Kasumi-1 (cell line): ENCODE data around the gene ASAP2.
"Not testable (repeated sequence)": the region's sequence is repeated elsewhere in the genome, so short reads cannot be mapped to it uniquely, and the experiment has no call there.

Experiments
- DNase-seq, 2 experiments: peaks; one replicate each; lab custom pipeline; 2025; lab: John Stamatoyannopoulos, UW

The ASAP2 gene

DNA sequence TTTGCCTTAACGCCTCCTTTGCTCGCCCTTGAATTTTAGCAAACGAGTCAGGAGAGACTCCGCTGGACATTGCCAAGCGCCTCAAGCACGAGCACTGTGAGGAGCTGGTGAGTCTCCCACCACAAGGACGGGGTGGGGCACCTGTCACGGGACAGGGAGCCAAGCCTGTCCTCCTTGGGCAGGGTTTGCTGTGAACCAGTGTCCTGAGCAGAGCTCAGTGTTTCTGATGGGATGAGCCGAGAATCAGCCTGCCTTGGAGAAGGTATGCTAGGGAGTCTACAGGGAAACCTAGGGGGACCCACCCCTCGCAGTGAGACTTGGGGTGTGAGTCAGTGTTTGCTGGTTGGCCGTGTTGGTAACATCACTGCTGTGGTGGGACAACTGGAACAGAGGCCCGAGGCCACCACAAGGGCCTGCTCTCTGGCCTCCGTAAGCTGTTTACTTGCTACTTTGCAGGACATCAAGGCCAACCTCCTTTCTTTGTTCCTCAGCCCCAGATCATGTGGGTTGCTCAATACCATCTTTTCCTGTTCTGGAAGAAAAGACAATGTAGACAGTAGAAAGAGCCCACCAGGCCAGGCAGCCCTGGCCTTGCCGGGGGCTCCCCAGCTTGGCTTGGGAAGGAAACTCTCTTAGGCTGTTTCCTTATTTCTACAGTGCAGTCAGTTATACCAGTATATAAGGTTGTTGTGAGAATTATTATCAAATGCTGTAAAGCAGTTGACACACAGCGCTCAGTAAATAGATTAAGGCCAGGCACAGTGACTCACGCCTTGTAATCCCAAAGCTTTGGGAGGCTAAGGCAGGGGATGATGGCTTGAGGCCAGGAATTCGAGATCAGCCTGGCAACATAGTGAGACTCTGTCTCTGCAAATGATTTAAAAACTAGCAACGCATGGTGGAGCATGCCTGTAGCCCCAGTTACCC lies 174.4 kb downstream of the ASAP2 start:
- DNase-seq, result peak; percentile 30 to 38

DNA sequence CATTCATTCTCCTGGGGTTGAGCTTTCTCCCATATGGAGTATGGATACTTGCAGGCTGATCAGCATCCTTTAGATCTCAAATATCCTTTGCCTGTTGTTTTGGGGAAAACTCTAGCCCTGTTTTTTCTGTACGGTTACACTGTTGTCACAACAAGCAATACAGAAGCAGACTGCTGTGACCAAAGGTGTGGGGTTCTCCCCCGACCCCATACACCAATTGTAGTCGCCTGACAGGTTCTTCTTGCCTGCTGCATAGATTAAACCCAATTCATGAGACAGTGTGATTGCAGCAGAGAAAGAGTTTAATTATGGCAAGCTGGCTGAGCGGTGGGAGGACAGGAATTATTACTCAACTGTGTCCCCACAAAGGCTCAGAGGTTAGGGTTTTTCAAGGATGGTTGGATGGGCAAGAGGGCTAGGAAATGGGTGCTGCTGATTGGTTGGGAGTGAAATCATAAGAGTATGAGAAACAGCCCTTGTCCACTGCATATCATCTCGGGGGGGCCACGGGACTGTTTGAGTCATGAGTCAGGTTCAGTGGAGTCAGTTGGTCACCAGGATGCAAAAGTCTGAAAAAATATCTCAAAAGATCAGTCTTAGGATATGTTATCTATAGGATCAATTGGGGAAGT lies 176.1 kb downstream of the ASAP2 start:
- no peak for DNase-seq

DNA sequence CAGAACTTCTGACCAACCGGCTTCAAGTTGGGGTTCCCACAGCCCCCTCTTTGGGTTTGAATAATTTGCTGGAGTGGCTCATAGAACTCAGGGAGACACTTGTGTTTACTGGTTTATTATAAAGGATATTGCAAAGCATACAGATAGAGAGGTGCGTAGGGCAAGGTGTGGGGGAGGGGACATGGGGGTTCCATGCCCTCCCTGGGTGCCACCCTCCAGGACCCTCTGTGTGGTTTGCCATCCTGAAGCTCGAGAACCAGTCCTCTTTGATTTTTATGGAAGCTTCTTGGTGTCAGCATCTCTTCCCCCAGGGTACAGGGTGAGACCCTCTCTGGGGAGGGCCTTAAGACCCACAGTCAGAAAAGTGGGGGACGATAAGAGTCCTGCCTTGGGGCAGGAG lies 177.9 kb downstream of the ASAP2 start:
- no peak for DNase-seq

DNA sequence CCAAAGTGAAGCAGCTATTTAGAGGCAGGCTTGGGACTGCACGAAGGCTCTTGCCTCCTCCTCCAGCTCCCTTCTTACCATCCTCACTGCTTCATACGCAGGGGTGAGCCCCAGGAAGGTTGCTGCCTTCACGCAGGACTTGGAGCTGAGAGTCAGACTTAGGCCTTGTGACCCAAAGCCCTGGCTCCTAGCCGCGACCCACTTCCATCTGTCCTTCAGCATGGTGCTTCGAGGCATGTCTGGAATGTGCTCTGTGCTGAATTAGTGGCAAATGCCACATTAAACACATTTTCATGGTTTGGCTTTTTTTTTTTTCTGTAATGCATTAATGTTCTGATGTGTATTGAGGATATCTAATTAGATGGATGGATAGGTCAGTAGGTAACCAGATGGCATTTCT lies 179.2 kb downstream of the ASAP2 start:
- no peak for DNase-seq

DNA sequence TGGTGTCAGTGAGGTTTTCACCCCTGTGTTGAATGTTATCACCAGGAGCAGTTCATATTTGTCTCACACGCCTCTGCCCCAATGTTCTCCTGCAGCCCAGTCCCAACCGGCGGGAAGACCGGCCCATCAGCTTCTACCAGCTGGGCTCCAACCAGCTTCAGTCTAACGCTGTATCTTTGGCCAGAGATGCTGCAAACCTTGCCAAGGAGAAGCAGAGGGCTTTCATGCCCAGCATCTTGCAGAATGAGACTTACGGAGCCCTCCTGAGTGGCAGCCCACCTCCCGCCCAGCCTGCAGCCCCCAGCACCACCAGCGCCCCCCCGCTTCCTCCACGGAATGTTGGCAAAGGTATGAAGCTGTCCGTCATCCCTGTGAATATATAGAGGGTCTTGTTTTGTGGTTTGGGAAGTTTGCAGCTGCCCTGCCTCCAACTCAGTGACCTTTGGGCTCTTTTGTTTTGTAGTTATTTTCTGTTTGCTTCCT lies 181.6 kb downstream of the ASAP2 start:
- no peak for DNase-seq

DNA sequence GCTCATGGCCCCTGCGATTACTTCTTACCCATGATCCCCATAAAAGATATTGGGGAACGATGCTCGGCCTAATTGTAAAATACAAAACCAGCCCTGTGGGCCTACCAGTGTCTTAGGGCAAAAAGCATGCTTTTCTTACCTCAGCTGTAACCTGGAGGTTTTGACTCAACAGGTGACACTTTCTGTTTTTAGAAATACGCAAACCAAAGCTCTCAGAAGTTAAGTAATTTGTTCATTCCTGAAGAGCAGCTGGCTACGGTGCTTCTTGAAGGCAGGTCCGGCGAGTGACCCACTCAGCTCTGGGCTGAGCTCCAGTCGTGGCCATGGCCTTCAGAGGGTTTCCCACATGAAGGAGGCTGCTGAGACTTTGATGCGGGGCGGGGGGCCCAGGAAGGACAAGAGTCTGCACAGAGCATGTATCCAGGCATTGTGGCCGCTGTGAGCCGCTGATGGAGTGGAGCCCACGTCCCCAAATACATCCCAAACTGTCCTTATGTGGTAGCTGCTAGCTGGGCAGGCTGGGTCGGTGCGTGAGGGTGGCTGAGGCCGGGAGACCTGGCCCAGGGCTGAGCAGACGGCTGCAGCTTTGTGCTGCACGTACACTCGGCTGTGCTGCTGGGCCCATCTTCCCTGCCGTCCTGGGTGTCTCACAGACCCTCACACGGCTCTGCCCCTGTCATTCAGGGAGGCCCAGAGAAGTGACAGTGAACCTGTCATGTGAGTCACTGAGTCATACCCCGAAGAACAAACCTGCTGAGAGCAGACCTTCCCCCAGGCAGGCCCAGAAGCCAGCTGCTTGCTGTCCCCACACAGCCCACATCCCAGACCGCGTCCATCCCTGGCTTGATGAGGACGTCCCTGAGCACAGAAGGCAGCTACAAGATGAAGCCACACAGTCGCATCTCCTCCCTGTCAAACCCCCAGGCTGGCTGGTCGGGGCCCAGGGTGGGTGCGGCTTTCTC lies 182.6 kb downstream of the ASAP2 start:
- DNase-seq, result no peak

DNA sequence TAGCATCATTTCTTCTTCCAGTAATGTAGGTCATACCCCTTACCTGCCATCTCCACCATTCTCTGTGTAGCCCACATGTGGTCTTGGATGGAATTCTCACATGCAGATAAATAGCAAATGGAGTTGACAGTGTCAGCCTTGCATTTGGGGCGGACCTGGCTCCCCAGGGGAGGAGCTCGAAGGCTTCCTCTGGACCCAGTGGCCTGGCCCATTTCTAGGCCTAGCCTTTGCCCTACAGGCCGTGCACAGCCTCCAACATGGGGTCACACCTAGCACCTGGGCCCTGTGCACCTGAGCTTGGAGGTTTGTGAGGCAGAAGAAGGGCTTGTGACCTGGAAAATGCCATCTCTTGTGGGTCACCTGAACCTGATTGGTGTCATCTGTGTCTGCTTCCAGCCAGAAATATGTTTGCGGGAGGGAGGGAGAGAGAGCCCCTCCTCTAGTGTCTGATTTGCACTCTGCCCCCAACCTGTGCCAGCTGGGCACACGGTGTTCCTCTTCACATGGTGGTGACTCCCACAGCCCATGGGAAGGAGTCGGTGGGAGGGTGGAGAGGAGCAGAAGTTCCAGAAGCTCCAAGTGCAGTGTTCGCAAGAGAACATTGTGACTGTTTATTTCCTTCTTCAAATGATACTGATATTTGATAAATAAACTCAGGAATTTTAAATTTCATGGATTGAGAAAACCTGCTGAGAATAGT lies 183.7 kb downstream of the ASAP2 start:
- no peak for DNase-seq

DNA sequence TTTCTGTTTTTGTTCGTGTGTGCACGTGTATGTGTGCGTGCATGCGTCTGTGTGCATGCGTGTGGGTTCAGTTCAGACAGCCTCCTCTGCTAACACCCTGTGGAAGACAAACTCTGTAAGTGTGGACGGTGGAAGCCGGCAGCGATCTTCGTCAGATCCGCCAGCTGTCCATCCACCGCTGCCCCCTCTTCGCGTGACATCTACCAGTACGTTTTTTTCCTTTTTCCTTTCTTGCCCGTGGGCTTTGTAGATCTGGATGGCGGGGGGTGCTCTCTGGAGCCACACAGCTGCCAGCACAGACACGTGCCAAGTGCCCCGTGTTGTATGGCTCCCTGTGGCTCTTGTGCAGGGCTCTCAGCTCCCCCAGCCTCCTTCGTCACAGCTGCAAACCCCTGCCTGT lies 184.4 kb downstream of the ASAP2 start:
- no peak for DNase-seq

DNA sequence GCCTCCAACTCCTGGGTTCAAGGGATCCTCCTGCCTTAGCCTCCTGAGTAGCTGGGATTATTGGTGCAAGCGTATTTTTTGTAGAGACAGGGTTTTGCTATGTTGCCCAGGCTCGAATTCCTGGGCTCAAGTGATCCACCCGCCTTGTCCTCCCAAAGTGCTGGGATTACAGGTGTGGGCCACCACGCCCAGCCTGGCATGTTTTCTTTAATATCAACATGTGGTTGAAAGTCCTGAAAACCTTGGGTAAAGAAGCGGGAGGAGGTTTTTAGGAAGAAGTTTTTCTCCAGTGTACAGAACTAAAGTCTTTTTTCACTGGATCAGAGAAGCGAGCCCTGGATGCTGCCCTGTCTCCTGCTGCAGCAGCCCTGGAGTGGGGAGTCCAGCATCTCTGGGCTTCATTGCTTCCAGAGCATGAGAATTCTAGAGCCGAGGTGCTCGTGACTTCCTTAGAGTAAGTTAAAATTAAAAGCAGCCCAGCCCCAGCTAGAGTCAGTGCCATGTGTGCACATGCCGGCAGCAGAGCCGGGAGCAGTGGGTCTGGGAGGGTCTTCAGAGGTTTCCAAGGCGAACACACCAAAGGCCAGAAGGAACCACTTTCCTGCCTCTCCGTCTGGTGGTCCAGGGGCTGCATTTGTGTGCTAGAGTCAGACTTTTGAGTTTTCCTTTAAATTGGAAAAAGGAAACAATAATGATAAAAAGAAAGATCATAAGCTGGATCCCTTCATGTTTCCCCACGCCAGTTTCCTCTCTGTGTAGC lies 185.5 kb downstream of the ASAP2 start:
- no peak for DNase-seq

DNA sequence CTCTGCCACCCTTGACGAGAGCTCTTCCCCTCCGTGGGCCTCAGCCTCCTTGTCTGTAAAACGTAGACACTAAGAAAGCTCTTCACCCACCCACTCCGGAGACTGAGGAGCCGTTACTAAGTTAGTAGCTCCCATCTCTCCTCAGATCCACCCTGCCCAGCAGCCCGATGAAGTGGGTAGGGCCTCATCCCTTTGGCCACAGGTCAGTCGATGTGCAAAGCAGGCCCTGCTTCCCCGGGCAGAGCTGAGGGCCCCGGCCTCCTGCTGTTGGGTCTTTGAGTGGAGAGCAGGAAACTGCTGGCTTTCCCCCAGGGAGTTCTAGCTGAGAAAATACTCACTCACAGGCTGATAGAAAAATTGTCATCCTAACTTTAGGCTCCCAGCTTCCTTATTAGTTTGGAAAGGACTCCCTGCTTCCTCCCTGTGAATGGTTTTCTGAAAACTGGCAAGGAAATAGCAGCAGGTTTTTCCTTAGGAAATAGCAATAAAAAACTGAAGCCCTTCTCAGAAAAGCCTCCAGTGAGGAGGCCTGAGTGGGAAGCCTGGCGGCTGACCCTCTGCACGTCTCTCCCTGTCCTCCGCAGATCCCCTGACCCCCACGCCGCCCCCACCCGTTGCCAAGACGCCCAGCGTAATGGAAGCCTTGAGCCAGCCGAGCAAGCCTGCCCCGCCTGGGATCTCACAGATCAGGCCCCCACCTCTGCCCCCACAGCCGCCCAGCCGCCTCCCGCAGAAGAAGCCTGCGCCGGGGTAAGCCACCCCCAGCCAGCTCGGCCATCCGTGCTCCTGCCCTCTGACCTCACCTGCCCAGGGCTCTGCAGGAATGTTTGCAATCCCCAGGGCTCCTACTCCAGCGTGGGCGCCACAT lies 186.5 kb downstream of the ASAP2 start:
- DNase-seq, result no peak

DNA sequence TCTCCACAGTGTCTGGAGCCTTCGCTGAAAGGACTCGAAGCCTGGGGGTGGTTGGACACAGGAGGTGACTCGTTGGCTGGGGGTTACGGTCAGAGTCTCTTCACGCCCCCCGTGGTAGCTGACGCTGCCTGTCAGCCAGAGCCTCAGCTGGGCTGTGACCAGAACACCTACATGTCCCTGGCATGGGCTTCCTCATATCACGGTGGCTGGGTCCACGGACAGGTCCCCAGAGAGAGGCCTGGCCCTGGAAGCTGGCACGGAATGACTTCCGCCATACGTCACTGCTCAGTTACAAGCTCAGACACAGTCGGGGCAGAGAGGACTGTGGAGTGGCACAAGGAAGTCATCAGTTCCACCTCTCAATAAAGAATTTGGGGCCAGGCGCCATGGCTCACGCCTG lies 188.2 kb downstream of the ASAP2 start:
- DNase-seq, result no peak

DNA sequence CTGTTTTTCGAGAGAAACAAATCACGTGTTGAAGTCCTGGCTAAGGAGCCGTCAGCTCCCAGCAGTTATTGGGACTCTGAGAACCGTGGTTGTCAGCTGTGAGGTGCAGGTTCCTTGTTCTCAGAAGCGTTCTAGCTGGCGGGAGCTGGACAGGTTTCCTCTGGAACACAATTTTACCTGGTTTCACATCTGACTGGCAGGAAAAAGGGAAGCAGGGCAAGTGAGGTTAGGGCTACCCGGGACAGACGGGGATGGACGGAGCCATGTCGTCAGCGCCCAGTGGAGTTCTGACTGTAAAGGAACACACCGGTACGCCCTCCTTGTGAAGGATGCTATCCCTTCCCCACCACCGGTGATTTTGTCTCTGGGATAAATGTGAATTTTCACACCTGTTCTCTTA lies 190.6 kb downstream of the ASAP2 start:
- no peak for DNase-seq

DNA sequence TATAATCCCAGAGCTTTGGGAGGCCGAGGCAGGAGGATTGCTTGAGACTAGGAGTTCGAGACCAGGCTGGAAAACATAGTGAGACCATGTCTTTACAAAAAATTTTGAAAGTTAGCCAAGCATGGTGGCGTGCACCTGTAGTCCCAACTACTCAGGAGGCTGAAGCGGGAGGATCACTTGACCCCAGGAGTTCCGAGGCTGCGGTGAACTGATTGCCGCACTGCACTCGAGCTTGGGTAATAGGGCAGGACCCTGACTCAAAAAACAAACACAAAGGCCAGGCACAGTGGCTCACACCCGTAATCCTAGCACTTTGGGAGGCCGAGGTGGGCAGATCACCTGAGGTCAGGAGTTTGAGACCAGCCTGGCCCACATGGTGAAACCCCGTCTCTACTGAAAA lies 191.6 kb downstream of the ASAP2 start:
- not testable (repeated sequence) for DNase-seq

DNA sequence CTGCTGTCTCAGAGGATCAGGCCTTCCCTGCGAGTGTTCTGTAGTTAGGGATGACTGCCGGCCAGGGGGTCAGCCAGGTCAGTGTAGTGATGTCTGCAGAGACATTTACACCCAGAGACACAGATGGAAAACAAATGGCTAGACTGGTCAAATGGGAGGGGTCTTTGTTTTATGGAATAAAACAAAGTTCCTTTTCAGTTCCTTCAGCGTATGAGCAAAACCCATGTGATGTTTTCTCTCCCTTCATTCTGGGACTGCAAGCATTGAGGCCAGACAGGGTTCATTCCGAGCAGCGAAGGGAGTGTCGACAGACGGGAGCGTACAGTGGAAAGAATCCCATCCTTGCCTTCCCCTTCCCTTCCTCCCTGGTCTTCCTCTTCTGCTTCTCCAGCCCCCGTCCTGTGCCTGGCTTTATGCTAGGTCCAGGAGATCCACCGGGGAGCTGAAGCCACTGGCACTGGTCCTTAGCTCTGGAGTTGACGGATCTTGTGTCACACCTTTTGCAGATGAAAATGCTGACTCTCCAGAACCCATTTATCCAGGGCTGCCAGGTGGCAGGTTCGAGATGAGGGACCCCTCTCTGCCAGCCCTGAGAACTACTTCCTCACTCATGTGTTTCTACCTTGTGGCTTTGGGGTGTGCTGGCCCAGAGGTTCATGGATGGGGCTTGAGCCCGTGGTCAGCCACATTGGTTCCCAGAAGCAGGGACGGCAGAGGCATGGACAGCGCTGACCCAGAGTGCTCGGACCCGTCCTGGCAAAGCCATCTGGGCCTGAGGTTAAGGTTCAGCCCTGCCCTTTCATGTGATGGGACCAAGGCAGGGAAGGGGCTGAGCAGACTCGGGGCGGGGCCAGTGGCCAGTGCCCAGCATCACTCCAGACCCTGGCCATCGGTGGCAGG lies 192.5 kb downstream of the ASAP2 start:
- DNase-seq, result no peak

DNA sequence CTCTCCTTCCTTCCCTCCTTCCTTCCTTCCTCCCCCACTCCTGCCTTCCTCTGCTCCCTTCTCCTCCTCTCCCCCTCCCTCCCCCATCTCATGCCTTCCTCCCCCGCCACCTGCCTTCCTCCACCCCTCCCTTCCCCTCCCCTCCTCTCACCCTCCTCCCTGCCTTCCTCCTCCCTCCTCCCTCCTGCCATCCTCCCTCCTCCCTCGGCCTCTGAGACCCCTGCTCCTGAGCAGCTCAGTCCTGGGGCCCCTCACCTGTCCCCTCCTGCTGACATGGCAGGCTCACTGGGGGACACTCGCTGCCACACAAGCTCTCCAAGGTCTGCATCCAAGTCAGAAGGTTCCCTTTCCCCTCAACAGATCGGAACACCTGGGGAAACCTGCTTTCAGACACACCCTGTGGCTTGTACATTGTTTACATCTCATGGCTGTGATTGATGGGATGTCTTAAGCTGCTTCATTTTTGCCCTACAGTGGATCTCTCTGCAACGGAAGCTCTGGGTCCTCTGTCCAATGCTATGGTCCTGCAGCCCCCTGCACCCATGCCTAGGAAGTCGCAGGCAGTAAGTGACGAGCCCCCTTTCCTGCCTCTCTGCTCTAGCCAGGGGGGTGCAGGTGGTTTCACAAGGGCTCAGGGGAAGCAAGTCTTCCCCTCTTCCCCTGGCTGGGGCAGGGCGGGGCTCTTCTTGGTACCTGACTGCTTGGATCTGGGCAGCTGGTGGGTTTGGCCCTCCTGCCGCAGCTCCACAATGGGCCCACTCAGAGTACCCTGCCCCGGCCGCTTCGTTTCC lies 193.9 kb downstream of the ASAP2 start:
- DNase-seq, result no peak

DNA sequence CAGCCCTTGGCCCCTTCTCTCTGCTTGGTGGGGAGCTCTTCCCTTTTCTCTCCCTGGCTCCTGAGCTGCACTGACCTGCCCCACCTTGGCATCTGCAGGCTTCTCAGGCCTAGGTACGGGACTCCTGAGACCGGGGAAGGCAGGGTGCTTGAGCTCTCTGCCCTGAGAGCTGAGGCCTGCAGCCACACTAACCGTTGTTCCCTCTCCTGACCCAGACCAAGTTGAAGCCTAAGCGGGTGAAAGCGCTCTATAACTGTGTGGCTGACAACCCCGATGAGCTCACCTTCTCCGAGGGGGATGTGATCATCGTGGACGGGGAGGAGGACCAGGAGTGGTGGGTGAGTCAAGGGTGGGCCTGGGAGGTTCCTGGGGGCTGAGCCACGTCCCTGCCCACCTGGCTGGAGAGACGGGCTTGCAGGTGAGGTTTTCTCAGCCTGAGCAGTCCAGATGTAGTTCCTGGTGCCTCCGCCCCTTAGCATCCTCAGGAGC lies 194.5 kb downstream of the ASAP2 start:
- DNase-seq, result no peak

DNA sequence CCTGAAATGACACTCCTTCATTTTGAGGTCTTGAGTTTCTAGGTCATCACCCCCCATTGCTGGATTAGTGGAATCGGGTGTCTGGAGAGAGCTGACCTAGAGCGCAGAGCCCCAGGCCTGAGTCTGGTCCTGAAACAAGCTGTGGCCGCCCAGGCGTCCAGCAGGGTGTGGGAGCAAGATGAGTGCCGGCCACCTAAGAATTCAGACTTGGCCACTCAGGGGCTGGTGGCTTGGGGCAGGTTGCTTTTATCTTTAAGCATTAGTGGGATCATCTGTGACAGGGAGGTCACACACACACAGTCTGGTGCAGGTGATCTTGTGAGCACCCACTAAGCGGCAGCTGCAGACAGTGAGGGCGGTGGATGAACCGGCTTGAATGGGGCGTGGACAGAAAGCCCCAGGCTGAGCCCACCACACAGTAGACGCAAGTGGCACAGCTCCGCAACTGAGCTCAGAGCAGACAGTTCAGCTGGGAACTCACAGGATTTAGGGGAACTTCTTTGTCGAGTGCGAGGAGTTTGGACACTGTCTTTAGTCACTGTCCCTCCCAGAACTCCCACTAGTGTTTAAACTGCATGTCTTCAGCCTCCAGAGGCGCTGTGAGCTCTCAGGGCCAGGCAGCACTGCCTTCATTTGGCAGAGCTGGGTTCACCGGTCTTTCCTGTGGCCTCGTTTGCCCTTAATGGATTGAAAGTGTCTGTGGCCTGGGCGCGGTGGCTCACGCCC lies 195.2 kb downstream of the ASAP2 start:
- no peak for DNase-seq
